H1 (cell line): Measurements from ENCODE around the gene NIPAL3. TPM values are rescaled to one million over a fixed set of nuclear protein-coding genes. Genes with fewer than 3 reads are reported as not detected.

Experiments used
- CTCF ChIA-PET: fragments of 300-600 bp; sonication (Branson Sonifier 250); formaldehyde crosslinking; loops from one replicate; lab custom pipeline; 2021; ENCODE audit not compliant: partially characterized antibody; lab: Charles Lee
- POLR2A ChIA-PET: fragments of 300-600 bp; sonication (Branson Sonifier 250); formaldehyde crosslinking; loops from one replicate; lab custom pipeline; 2021; ENCODE audit warnings: inconsistent platforms; ENCODE audit not compliant: partially characterized antibody; lab: Charles Lee
- DNase-seq, 2 experiments: peaks; one replicate each; pipeline versions ENCODE4 v3.0.0 to v3.0.0-alpha.2; 2010 to 2022; ENCODE audit warnings: low spot score in 2 of 2, low read depth in 1 of 2, mixed read lengths in 1 of 2
- FAIRE-seq: peaks from 2 replicates; lab custom pipeline; 2011; peaks lifted over from hg19 to GRCh38; lab: Jason Lieb, UNC
- H2AFZ ChIP-seq: 2 replicates; pipeline ENCODE4 v1.8.1; 2012; ENCODE audit warnings: low read length, inconsistent platforms
- H2AK5ac ChIP-seq: 2 replicates; pipeline ENCODE4 v1.6.1; 2013; ENCODE audit warnings: low read depth, low read length
- H2BK120ac ChIP-seq: replicated peaks from 2 replicates; pipeline ENCODE3; 2013; ENCODE audit warnings: low read depth, low read length, inconsistent platforms
- H2BK12ac ChIP-seq: 2 replicates; pipeline ENCODE4 v1.6.1; 2013; ENCODE audit warnings: low read depth, low read length
- H2BK15ac ChIP-seq: 2 replicates; pipeline ENCODE4 v1.6.1; 2013; ENCODE audit warnings: low read length
- H2BK20ac ChIP-seq: 2 replicates; pipeline ENCODE4 v1.6.1; 2013; ENCODE audit warnings: low read length
- H2BK5ac ChIP-seq: 2 replicates; pipeline ENCODE4 v1.6.1; 2013; ENCODE audit warnings: low read depth, low read length
- H3K14ac ChIP-seq: 2 replicates; pipeline ENCODE4 v1.6.1; 2013; ENCODE audit warnings: inconsistent platforms; ENCODE audit not compliant: insufficient read length
- H3K18ac ChIP-seq: 2 replicates; pipeline ENCODE4 v1.6.1; 2013; ENCODE audit warnings: low read length; ENCODE audit errors: extremely low read depth
- H3K23ac ChIP-seq: 2 replicates; pipeline ENCODE4 v1.6.1; 2013; ENCODE audit warnings: inconsistent platforms; ENCODE audit not compliant: insufficient read length
- H3K23me2 ChIP-seq: 2 replicates; pipeline ENCODE4 v1.6.1; 2013; ENCODE audit warnings: low read depth, low read length
- H3K27ac ChIP-seq: 2 replicates; pipeline ENCODE4 v1.6.1; 2011; ENCODE audit warnings: low read depth, low read length, inconsistent platforms
- H3K27me3 ChIP-seq, 4 experiments: replicated peaks in 1 of 4; 1 replicate in 1 of 4; 2 replicates in 3 of 4; pipeline versions ENCODE4 v1.6.1 to v1.8.1; 2011 to 2013; ENCODE audit warnings: low read length in 3 of 4, mild to moderate bottlenecking in 3 of 4, inconsistent platforms in 2 of 4, mixed read lengths in 2 of 4, moderate library complexity in 1 of 4; ENCODE audit not compliant: control insufficient read depth in 3 of 4, insufficient read depth in 3 of 4; ENCODE audit errors: extremely low read depth in 1 of 4
- H3K36me3 ChIP-seq, 4 experiments: 2 replicates each; pipeline versions ENCODE4 v1.6.1 to v1.8.1; 2011 to 2013; ENCODE audit warnings: mild to moderate bottlenecking in 4 of 4, low read length in 3 of 4, moderate library complexity in 2 of 4, control low read depth in 1 of 4, inconsistent platforms in 1 of 4; ENCODE audit not compliant: insufficient read depth in 4 of 4, control insufficient read depth in 2 of 4
- H3K4ac ChIP-seq: replicated peaks from 2 replicates; pipeline ENCODE3; 2013; ENCODE audit warnings: low read length, low read depth, mixed read lengths, inconsistent platforms; ENCODE audit not compliant: insufficient read length
- H3K4me1 ChIP-seq, 4 experiments: replicated peaks in 1 of 4; 1 replicate in 1 of 4; 2 replicates in 3 of 4; pipeline versions ENCODE4 v1.6.1 to v1.8.1; 2011 to 2013; ENCODE audit warnings: low read length in 3 of 4, inconsistent platforms in 2 of 4, mixed read lengths in 1 of 4; ENCODE audit not compliant: insufficient read depth in 4 of 4, control insufficient read depth in 3 of 4
- H3K4me2 ChIP-seq, 2 experiments: 2 replicates each; pipeline versions ENCODE4 v1.6.1 to v1.8.1; 2011 to 2013; ENCODE audit warnings: low read depth in 2 of 2, low read length in 2 of 2, control low read depth in 1 of 2, inconsistent platforms in 1 of 2, mild to moderate bottlenecking in 1 of 2; ENCODE audit not compliant: insufficient read depth in 1 of 2
- H3K4me3 ChIP-seq, 4 experiments: fragments of 200-600, 300-600 bp in 1 of 4; sonication (generic), shearing (Covaris generic), sonication (Bioruptor Twin) in 1 of 4; 2 replicates each; pipeline versions ENCODE4 v1.5.1 to v1.8.1; 2011 to 2016; ENCODE audit warnings: low read length in 4 of 4, low read depth in 3 of 4, control low read depth in 2 of 4, inconsistent platforms in 2 of 4, mild to moderate bottlenecking in 2 of 4, mixed read lengths in 1 of 4, moderate library complexity in 1 of 4; ENCODE audit not compliant: insufficient read depth in 2 of 4; ENCODE audit errors: extremely low read depth in 1 of 4
- H3K56ac ChIP-seq: replicated peaks from 2 replicates; pipeline ENCODE3; 2013; ENCODE audit warnings: low read depth, mild to moderate bottlenecking, mixed read lengths, low read length, inconsistent platforms; ENCODE audit not compliant: insufficient read length
- H3K79me1 ChIP-seq: 2 replicates; pipeline ENCODE4 v1.6.1; 2013; ENCODE audit warnings: low read depth, low read length, control low read depth
- H3K79me2 ChIP-seq, 2 experiments: 2 replicates each; pipeline versions ENCODE4 v1.6.1 to v1.8.1; 2012 to 2013; ENCODE audit warnings: low read length in 2 of 2, mild to moderate bottlenecking in 2 of 2, inconsistent platforms in 1 of 2; ENCODE audit not compliant: insufficient read depth in 2 of 2, control insufficient read depth in 1 of 2
- H3K9ac ChIP-seq, 4 experiments: replicated peaks in 1 of 4; 1 replicate in 1 of 4; 2 replicates in 3 of 4; pipeline versions ENCODE4 v1.6.1 to v1.8.1; 2011 to 2013; ENCODE audit warnings: low read depth in 3 of 4, low read length in 3 of 4, control low read depth in 2 of 4, mild to moderate bottlenecking in 2 of 4, moderate library complexity in 2 of 4, inconsistent platforms in 1 of 4; ENCODE audit errors: extremely low read depth in 1 of 4
- H3K9me3 ChIP-seq, 2 experiments: 2 replicates each; pipeline versions ENCODE4 v1.6.1 to v1.8.1; 2012 to 2013; ENCODE audit warnings: mild to moderate bottlenecking in 2 of 2, moderate library complexity in 2 of 2, control low read depth in 1 of 2, inconsistent platforms in 1 of 2, low read depth in 1 of 2, low read length in 1 of 2, mixed read lengths in 1 of 2; ENCODE audit not compliant: insufficient read depth in 2 of 2
- H4K20me1 ChIP-seq, 2 experiments: replicated peaks in 1 of 2; 2 replicates each; pipeline versions ENCODE3 to v1.8.1; 2011 to 2013; ENCODE audit warnings: inconsistent platforms in 2 of 2, low read length in 2 of 2, mild to moderate bottlenecking in 1 of 2; ENCODE audit not compliant: insufficient read depth in 2 of 2, control insufficient read depth in 1 of 2
- H4K5ac ChIP-seq: 2 replicates; pipeline ENCODE4 v1.6.1; 2013; ENCODE audit warnings: low read length, low read depth, mixed read lengths, inconsistent platforms; ENCODE audit not compliant: insufficient read length
- H4K8ac ChIP-seq: 2 replicates; pipeline ENCODE4 v1.8.0; 2013; ENCODE audit warnings: mild to moderate bottlenecking, moderate library complexity, low read length, inconsistent platforms; ENCODE audit not compliant: insufficient read depth; ENCODE audit errors: extremely low read depth
- H4K91ac ChIP-seq: replicated peaks from 2 replicates; pipeline ENCODE3; 2013; ENCODE audit warnings: low read length, mixed read lengths, inconsistent platforms; ENCODE audit not compliant: insufficient read length
- CBX8 ChIP-seq: fragments of 300-800, 300-1000 bp; sonication (generic); IDR thresholded peaks from 2 replicates; pipeline ENCODE4 v1.7.1; 2016; ENCODE audit warnings: low read depth, low read length, borderline replicate concordance
- CHD2 ChIP-seq: IDR thresholded peaks from 2 replicates; pipeline ENCODE4 v1.6.1; 2012; ENCODE audit warnings: low read length, improper control_type of control experiment
- GABPA ChIP-seq: IDR thresholded peaks from 2 replicates; pipeline ENCODE4 v1.6.1; 2011; ENCODE audit warnings: mild to moderate bottlenecking, low read length, moderate library complexity, borderline replicate concordance; ENCODE audit not compliant: insufficient read depth
- HDAC6 ChIP-seq: IDR thresholded peaks from one replicate; pipeline ENCODE4 v1.7.1; 2012; ENCODE audit warnings: low read depth, mild to moderate bottlenecking, inconsistent platforms, low read length, moderate library complexity
- JUND ChIP-seq: IDR thresholded peaks from 2 replicates; pipeline ENCODE4 v1.6.1; 2011; ENCODE audit warnings: mild to moderate bottlenecking, improper control_type of control experiment, low read length
- KDM1A ChIP-seq: fragments of 200-600, 300-600 bp; sonication (generic); IDR thresholded peaks from 2 replicates; pipeline ENCODE4 v1.7.1; 2016; ENCODE audit warnings: mild to moderate bottlenecking, low read length, borderline replicate concordance
- KDM4A ChIP-seq: IDR thresholded peaks from one replicate; pipeline ENCODE4 v1.7.1; 2012; ENCODE audit warnings: low read depth, mild to moderate bottlenecking, moderate library complexity, low read length, inconsistent platforms; ENCODE audit not compliant: severe bottlenecking
- POLR2AphosphoS5 ChIP-seq: IDR thresholded peaks from 2 replicates; pipeline ENCODE4 v1.6.1; 2011; ENCODE audit warnings: low read depth, low read length
- POU5F1 ChIP-seq: IDR thresholded peaks from 2 replicates; pipeline ENCODE4 v1.6.1; 2011; ENCODE audit warnings: low read depth, mild to moderate bottlenecking, low read length, moderate library complexity
- RFX5 ChIP-seq: IDR thresholded peaks from 2 replicates; pipeline ENCODE4 v1.6.1; 2011; ENCODE audit warnings: low read depth, low read length, improper control_type of control experiment, borderline replicate concordance
- SAP30 ChIP-seq: fragments of 300-600 bp; sonication (generic); IDR thresholded peaks from 2 replicates; pipeline ENCODE4 v1.7.1; 2012; ENCODE audit warnings: low read length, moderate library complexity, mild to moderate bottlenecking, inconsistent platforms; ENCODE audit not compliant: insufficient read depth, insufficient replicate concordance
- SIRT6 ChIP-seq: IDR thresholded peaks from one replicate; pipeline ENCODE4 v1.7.1; 2012; ENCODE audit warnings: low read length, inconsistent platforms
- SIX5 ChIP-seq: IDR thresholded peaks from 2 replicates; pipeline ENCODE4 v1.6.1; 2011; ENCODE audit warnings: mild to moderate bottlenecking, low read depth, low read length
- SP1 ChIP-seq: IDR thresholded peaks from 2 replicates; pipeline ENCODE4 v1.6.1; 2011; ENCODE audit warnings: low read depth, low read length
- SUZ12 ChIP-seq: fragments of 200-600 bp; sonication (generic); IDR thresholded peaks from 2 replicates; pipeline ENCODE4 v1.6.1; 2012; ENCODE audit warnings: mild to moderate bottlenecking, inconsistent platforms, low read length, moderate library complexity, mixed read lengths
- YY1 ChIP-seq: IDR thresholded peaks from 2 replicates; pipeline ENCODE4 v1.6.1; 2011; ENCODE audit warnings: low read depth, mild to moderate bottlenecking, low read length
- WGBS, 2 experiments: shearing (Covaris generic) in 1 of 2; methylation state at CpG; one replicate each; pipeline versions ENCODE4 v1.1.6 to v1.1.7; 2013 to 2015; ENCODE audit warnings: low lambda C conversion rate in 2 of 2, mixed read lengths in 2 of 2, inconsistent platforms in 1 of 2, low coverage in 1 of 2, missing lambda C conversion rate in 1 of 2; ENCODE audit not compliant: insufficient replicate concordance in 2 of 2, insufficient coverage in 1 of 2, insufficient read length in 1 of 2; ENCODE audit errors: extremely low coverage in 1 of 2, missing lambda C conversion rate in 1 of 2; 5-methylcytosine and 5-hydroxymethylcytosine counted together
- polyA plus RNA-seq, 7 experiments: library from polyadenylated mRNA; depleted of rRNA in 3 of 7; stranded (reverse) in 5 of 7; unstranded in 2 of 7; fragments of >200 nt in 5 of 7; fragments of 200-250 nt in 2 of 7; gene quantifications; 1 replicate in 5 of 7; 2 replicates in 1 of 7; 4 replicates in 1 of 7; pipeline versions ENCODE4 v1.2.1 to v1.2.3, GENCODE V29; 2011 to 2013; ENCODE audit warnings: missing spikeins in 2 of 7, mixed read lengths in 2 of 7
- total RNA-seq: library from RNA; stranded (reverse); fragmentation: NEBNext Ultra II Directional; extraction: Animal tissue kit (Norgen Biotek cat#: 25700); gene quantifications from 2 replicates; pipeline ENCODE4 v1.2.1, GENCODE V29; 2021

The NIPAL3 gene
- total and polyA plus RNA-seq, 2 of the 8 experiments (the other 6 are each of a cell fraction or from before 2014, with no cell fraction given), result 8.8 to 11.0 TPM

GRCh38 chr1:24403806-24404205 is 11.8 kb upstream of the NIPAL3 start:
- H2AFZ ChIP-seq, result no peak overlapping the region
- no peaks in the 10 kb centered on the region for H4K20me1 ChIP-seq
- H3K9ac ChIP-seq, result no peak overlapping the region
- H2BK5ac ChIP-seq, result no peak overlapping the region
- no peak overlapping the region for H4K8ac ChIP-seq
- ChIA-PET CTCF (interaction anchor here (1.3 to 6.1 kb wide), 5 partner anchors 11 to 204 kb away, joined by 3 to 45 read pairs (median 4); partner anchors contain the start of gene NIPAL3), POLR2A (interaction anchor here (0.7 to 2.1 kb wide), 3 partner anchors 9 to 35 kb away, joined by 3 to 7 read pairs (median 3); partner anchors contain the start of genes NIPAL3 and STPG1)
- no peak overlapping the region for H3K14ac ChIP-seq
- H4K91ac ChIP-seq, result no peak overlapping the region
- no peak overlapping the region for H3K27ac ChIP-seq
- H3K18ac ChIP-seq, result no peak overlapping the region
- H2BK15ac ChIP-seq, result no peak overlapping the region
- H3K23me2 ChIP-seq, result no peaks in the 10 kb centered on the region
- H2BK20ac ChIP-seq, result no peak overlapping the region
- H4K5ac ChIP-seq, result no peak overlapping the region
- FAIRE-seq (no peak), DNase-seq (no peak)
- WGBS, 2 experiments, result 93% methylated on average over 4 of the region's 4 CpGs; no CpG with 5 or more reads in 1 of the 2 experiments
- no peak overlapping the region for H3K23ac ChIP-seq
- H3K27me3 ChIP-seq, result no peaks in the 10 kb centered on the region
- H3K9me3 ChIP-seq, result no peaks in the 10 kb centered on the region
- H3K4me2 ChIP-seq, result no peak overlapping the region
- H2BK120ac ChIP-seq, result no peak overlapping the region
- H3K79me1 ChIP-seq, result no peaks in the 10 kb centered on the region
- H3K4me3 ChIP-seq, result no peak overlapping the region
- no peak overlapping the region for H3K56ac ChIP-seq
- H3K4me1 ChIP-seq, result no peaks in the 10 kb centered on the region
- peaks cover 0 to 5% (median 0%) of the 10 kb centered on the region in 4 experiments; a peak in 3 of 8 replicates for H3K36me3 ChIP-seq
- H3K4ac ChIP-seq, result no peak overlapping the region
- H3K79me2 ChIP-seq, result no peaks in the 10 kb centered on the region
- H2AK5ac ChIP-seq, result no peak overlapping the region
- H2BK12ac ChIP-seq, result no peak overlapping the region
- no peak for TF ChIP-seq CHD2
- TF ChIP-seq SIRT6, result no peak
- no peak for TF ChIP-seq POLR2AphosphoS5
- TF ChIP-seq KDM4A, result no peak
- no peak for TF ChIP-seq GABPA
- TF ChIP-seq YY1, result no peak
- TF ChIP-seq RFX5, result no peak
- TF ChIP-seq SUZ12, result no peak
- no peak for TF ChIP-seq JUND
- TF ChIP-seq CBX8, result no peak
- no peak for TF ChIP-seq SP1
- no peak for TF ChIP-seq SIX5
- TF ChIP-seq HDAC6, result no peak
- no peak for TF ChIP-seq POU5F1
- TF ChIP-seq KDM1A, result no peak
- no peak for TF ChIP-seq SAP30
